Right lobe of liver (tissue), 4 donors: ENCODE measurements around the gene HECW1.

ENCODE experiments used
- POLR2A ChIP-seq: fragments of 450-650 bp; IDR thresholded peaks from one replicate; pipeline ENCODE4 v1.6.1; 2017; ENCODE audit warnings: antibody characterized with exemption, mild to moderate bottlenecking
- TF ChIP-seq, protein P1 (sequence below), 4 donors: fragments of 200-600 bp in 3 of 4; fragments of 450-650 bp in 1 of 4; IDR thresholded peaks; one replicate each; pipeline versions ENCODE4 v1.5.1 to v1.8.0; 2016 to 2022; ENCODE audit warnings: antibody characterized with exemption in 4 of 4, mild to moderate bottlenecking in 2 of 4
- donor health status: DM: no; HTN: no; CAD: no.
- donor health status: DM: no; HTN: no; CAD: no.
- donor health status: DM: no; HTN: yes; CAD: no.

DNA sequence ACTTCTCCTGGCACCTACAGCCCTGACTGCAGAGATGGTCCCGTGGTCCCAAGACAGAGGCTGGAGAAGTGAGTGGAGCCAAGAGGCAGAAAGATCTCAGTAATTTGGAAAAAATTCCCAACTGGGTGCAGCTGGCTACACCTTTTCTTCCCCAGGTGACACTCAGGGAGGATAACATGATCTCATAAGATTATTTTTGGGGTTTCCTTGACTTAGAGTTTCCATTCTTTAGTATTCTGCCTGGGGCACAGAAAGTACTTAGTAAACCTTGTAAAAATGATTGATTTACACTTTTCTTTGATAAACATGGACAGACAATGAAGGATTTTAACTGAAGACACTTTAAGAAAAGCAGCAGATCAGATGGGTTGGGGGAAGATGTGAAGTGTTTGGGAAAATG is 38.6 kb downstream of the HECW1 start:
- TF ChIP-seq, protein P1, sequence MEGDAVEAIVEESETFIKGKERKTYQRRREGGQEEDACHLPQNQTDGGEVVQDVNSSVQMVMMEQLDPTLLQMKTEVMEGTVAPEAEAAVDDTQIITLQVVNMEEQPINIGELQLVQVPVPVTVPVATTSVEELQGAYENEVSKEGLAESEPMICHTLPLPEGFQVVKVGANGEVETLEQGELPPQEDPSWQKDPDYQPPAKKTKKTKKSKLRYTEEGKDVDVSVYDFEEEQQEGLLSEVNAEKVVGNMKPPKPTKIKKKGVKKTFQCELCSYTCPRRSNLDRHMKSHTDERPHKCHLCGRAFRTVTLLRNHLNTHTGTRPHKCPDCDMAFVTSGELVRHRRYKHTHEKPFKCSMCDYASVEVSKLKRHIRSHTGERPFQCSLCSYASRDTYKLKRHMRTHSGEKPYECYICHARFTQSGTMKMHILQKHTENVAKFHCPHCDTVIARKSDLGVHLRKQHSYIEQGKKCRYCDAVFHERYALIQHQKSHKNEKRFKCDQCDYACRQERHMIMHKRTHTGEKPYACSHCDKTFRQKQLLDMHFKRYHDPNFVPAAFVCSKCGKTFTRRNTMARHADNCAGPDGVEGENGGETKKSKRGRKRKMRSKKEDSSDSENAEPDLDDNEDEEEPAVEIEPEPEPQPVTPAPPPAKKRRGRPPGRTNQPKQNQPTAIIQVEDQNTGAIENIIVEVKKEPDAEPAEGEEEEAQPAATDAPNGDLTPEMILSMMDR (IDR thresholded peaks at IDR 0.05) = no peak
- no peak for TF ChIP-seq POLR2A
